ENCODE data around the gene UPK1B.
"Not testable (repeated sequence)": the region's sequence is repeated elsewhere in the genome, so short reads cannot be mapped to it uniquely, and the experiment has no call there.

Gene UPK1B

GRCh38 chr3:119148493-119149180, 24.8 kb upstream of the UPK1B start:
- no peak for DNase-seq (ENCODE audit: insufficient read length)
- FAIRE-seq: peak; percentile 40
- TF ChIP-seq TAF1 (IDR thresholded peaks at IDR 0.05; ENCODE audit: borderline replicate concordance, low read depth, low read length) (no peak), POLR2A (IDR thresholded peaks at IDR 0.05; ENCODE audit: low read depth, low read length) (no peak), POLR2AphosphoS5 (IDR thresholded peaks at IDR 0.05; ENCODE audit: low read depth, low read length) (no peak)

GRCh38 chr3:119149484-119149883, 23.9 kb upstream of the UPK1B start:
- FAIRE-seq (no peak), DNase-seq (ENCODE audit: insufficient read length) (no peak)
- TF ChIP-seq TAF1 (IDR thresholded peaks at IDR 0.05; ENCODE audit: borderline replicate concordance, low read depth, low read length) (no peak), POLR2AphosphoS5 (IDR thresholded peaks at IDR 0.05; ENCODE audit: low read depth, low read length) (no peak), POLR2A (IDR thresholded peaks at IDR 0.05; ENCODE audit: low read depth, low read length) (no peak)

- no peak for DNase-seq (ENCODE audit: insufficient read length)
- TF ChIP-seq TAF1 (IDR thresholded peaks at IDR 0.05; ENCODE audit: borderline replicate concordance, low read depth, low read length): no peak
- no peak for TF ChIP-seq POLR2AphosphoS5 (IDR thresholded peaks at IDR 0.05; ENCODE audit: low read depth, low read length)
- TF ChIP-seq POLR2A (IDR thresholded peaks at IDR 0.05; ENCODE audit: low read depth, low read length): no peak
- no peak for FAIRE-seq
Observed at GRCh38 chr3:119156868-119157267, 16.5 kb upstream of the UPK1B start.

- FAIRE-seq (no peak), DNase-seq (ENCODE audit: insufficient read length) (no peak)
- TF ChIP-seq TAF1 (IDR thresholded peaks at IDR 0.05; ENCODE audit: borderline replicate concordance, low read depth, low read length) (no peak), POLR2A (IDR thresholded peaks at IDR 0.05; ENCODE audit: low read depth, low read length) (no peak), POLR2AphosphoS5 (IDR thresholded peaks at IDR 0.05; ENCODE audit: low read depth, low read length) (no peak)
Observed at GRCh38 chr3:119157971-119158370, 15.4 kb upstream of the UPK1B start.

GRCh38 chr3:119160361-119160760, 13.0 kb upstream of the UPK1B start:
- DNase-seq (ENCODE audit: insufficient read length) (no peak), FAIRE-seq (no peak)
- TF ChIP-seq TAF1 (IDR thresholded peaks at IDR 0.05; ENCODE audit: borderline replicate concordance, low read depth, low read length) (no peak), POLR2A (IDR thresholded peaks at IDR 0.05; ENCODE audit: low read depth, low read length) (no peak)

- TF ChIP-seq POLR2AphosphoS5 (IDR thresholded peaks at IDR 0.05; ENCODE audit: low read depth, low read length): no peak
- no peak for TF ChIP-seq POLR2A (IDR thresholded peaks at IDR 0.05; ENCODE audit: low read depth, low read length)
- TF ChIP-seq TAF1 (IDR thresholded peaks at IDR 0.05; ENCODE audit: borderline replicate concordance, low read depth, low read length): no peak
- FAIRE-seq (no peak), DNase-seq (ENCODE audit: insufficient read length) (no peak)
Observed at GRCh38 chr3:119160815-119161214, 12.6 kb upstream of the UPK1B start.

GRCh38 chr3:119161240-119161639, 12.2 kb upstream of the UPK1B start:
- no peak for DNase-seq (ENCODE audit: insufficient read length)
- TF ChIP-seq POLR2A (IDR thresholded peaks at IDR 0.05; ENCODE audit: low read depth, low read length): no peak
- no peak for TF ChIP-seq POLR2AphosphoS5 (IDR thresholded peaks at IDR 0.05; ENCODE audit: low read depth, low read length)
- TF ChIP-seq TAF1 (IDR thresholded peaks at IDR 0.05; ENCODE audit: borderline replicate concordance, low read depth, low read length): no peak
- FAIRE-seq: no peak

- not testable (repeated sequence) for FAIRE-seq; DNase-seq (ENCODE audit: insufficient read length)
Observed at GRCh38 chr3:119164745-119165144, 8.7 kb upstream of the UPK1B start.

GRCh38 chr3:119170821-119171220, 2.6 kb upstream of the UPK1B start:
- no peak for DNase-seq (ENCODE audit: insufficient read length)
- no peak for TF ChIP-seq POLR2A (IDR thresholded peaks at IDR 0.05; ENCODE audit: low read depth, low read length)
- TF ChIP-seq POLR2AphosphoS5 (IDR thresholded peaks at IDR 0.05; ENCODE audit: low read depth, low read length): no peak
- no peak for TF ChIP-seq TAF1 (IDR thresholded peaks at IDR 0.05; ENCODE audit: borderline replicate concordance, low read depth, low read length)
- no peak for FAIRE-seq

- no peak for DNase-seq (ENCODE audit: insufficient read length)
- no peak for TF ChIP-seq POLR2A (IDR thresholded peaks at IDR 0.05; ENCODE audit: low read depth, low read length)
- TF ChIP-seq POLR2AphosphoS5 (IDR thresholded peaks at IDR 0.05; ENCODE audit: low read depth, low read length): no peak
- no peak for TF ChIP-seq TAF1 (IDR thresholded peaks at IDR 0.05; ENCODE audit: borderline replicate concordance, low read depth, low read length)
- no peak for FAIRE-seq
Observed at GRCh38 chr3:119175872-119176756, 2.7 kb downstream of the UPK1B start.

GRCh38 chr3:119176778-119177177, 3.4 kb downstream of the UPK1B start:
- TF ChIP-seq TAF1 (IDR thresholded peaks at IDR 0.05; ENCODE audit: borderline replicate concordance, low read depth, low read length): no peak
- no peak for TF ChIP-seq POLR2AphosphoS5 (IDR thresholded peaks at IDR 0.05; ENCODE audit: low read depth, low read length)
- TF ChIP-seq POLR2A (IDR thresholded peaks at IDR 0.05; ENCODE audit: low read depth, low read length): no peak
- DNase-seq (ENCODE audit: insufficient read length): no peak
- FAIRE-seq: no peak

GRCh38 chr3:119177321-119177720, 3.9 kb downstream of the UPK1B start:
- FAIRE-seq (no peak), DNase-seq (ENCODE audit: insufficient read length) (no peak)
- TF ChIP-seq POLR2AphosphoS5 (IDR thresholded peaks at IDR 0.05; ENCODE audit: low read depth, low read length) (no peak), POLR2A (IDR thresholded peaks at IDR 0.05; ENCODE audit: low read depth, low read length) (no peak), TAF1 (IDR thresholded peaks at IDR 0.05; ENCODE audit: borderline replicate concordance, low read depth, low read length) (no peak)

All from GM12892 (cell line).